Karpas-422 (cell line): ENCODE measurements around the gene GLOD4. TPM values are rescaled to one million over a fixed set of nuclear protein-coding genes. Genes with fewer than 3 reads are reported as not detected.
"Not testable (repeated sequence)": the region's sequence is repeated elsewhere in the genome, so short reads cannot be mapped to it uniquely, and the experiment has no call there.

Experiments
- DNase-seq: peaks from one replicate; pipeline ENCODE4 v3.0.0-alpha.2; 2015
- H2AFZ ChIP-seq: fragments of 200-600 bp; sonication (generic); 2 replicates; pipeline ENCODE4 v1.6.1; 2014; ENCODE audit warnings: antibody characterized with exemption, low read length, mixed read lengths
- H3K27ac ChIP-seq: fragments of 200-600 bp; sonication (generic); 2 replicates; pipeline ENCODE4 v1.5.1; 2014; ENCODE audit warnings: mild to moderate bottlenecking, low read length, moderate library complexity
- H3K27me3 ChIP-seq: fragments of 200-600 bp; sonication (generic); 2 replicates; pipeline ENCODE4 v1.6.1; 2014; ENCODE audit warnings: low read length, mixed read lengths
- H3K36me3 ChIP-seq: fragments of 200-600 bp; sonication (generic); 2 replicates; pipeline ENCODE4 v1.6.1; 2014; ENCODE audit warnings: low read length, mixed read lengths; ENCODE audit not compliant: insufficient read depth
- H3K4me1 ChIP-seq: fragments of 200-600 bp; sonication (generic); 2 replicates; pipeline ENCODE4 v1.6.1; 2014; ENCODE audit warnings: mild to moderate bottlenecking, low read length, mixed read lengths
- H3K4me2 ChIP-seq: fragments of 200-600 bp; sonication (generic); 2 replicates; pipeline ENCODE4 v1.6.1; 2014; ENCODE audit warnings: low read length, low read depth, mild to moderate bottlenecking; ENCODE audit not compliant: poor library complexity, severe bottlenecking
- H3K4me3 ChIP-seq: fragments of 200-600 bp; sonication (generic); 2 replicates; pipeline ENCODE4 v1.5.1; 2014; ENCODE audit warnings: mild to moderate bottlenecking, antibody characterized with exemption, low read length, mixed read lengths
- H3K79me2 ChIP-seq: fragments of 200-600 bp; sonication (generic); 2 replicates; pipeline ENCODE4 v1.6.1; 2014; ENCODE audit warnings: mild to moderate bottlenecking, low read length, mixed read lengths
- H3K9ac ChIP-seq: fragments of 200-600 bp; sonication (generic); 2 replicates; pipeline ENCODE4 v1.6.0; 2014; ENCODE audit warnings: low read length
- H3K9me2 ChIP-seq: fragments of 200-600 bp; sonication (generic), shearing (Covaris generic); replicated peaks from 2 replicates; pipeline ENCODE4 v1.6.0; 2014; ENCODE audit warnings: mild to moderate bottlenecking, low read length, moderate library complexity; ENCODE audit not compliant: insufficient read depth
- H3K9me3 ChIP-seq: fragments of 300-700, 200-600 bp; sonication (generic); 2 replicates; pipeline ENCODE4 v1.6.1; 2014; ENCODE audit warnings: low read length, mixed read lengths
- H4K20me1 ChIP-seq: fragments of 200-600 bp; sonication (generic); 2 replicates; pipeline ENCODE4 v1.6.1; 2014; ENCODE audit warnings: mild to moderate bottlenecking, antibody characterized with exemption, low read length, low read depth; ENCODE audit not compliant: insufficient read depth
- total RNA-seq: library from RNA; depleted of rRNA; stranded (reverse); fragments of >200 nt; shearing (Covaris generic); gene quantifications from 2 replicates; pipeline ENCODE4 v1.2.3, GENCODE V29; 2014; ENCODE audit warnings: low replicate concordance

GLOD4 gene
- total RNA-seq, 1 experiment from 2014 or later = 46.2 TPM

GRCh38 chr17:805886-806285 is 23.8 kb upstream of the GLOD4 start:
- H3K27me3 ChIP-seq, H3K36me3 ChIP-seq, H3K9me2 ChIP-seq, H3K4me1 ChIP-seq, H4K20me1 ChIP-seq, H3K4me3 ChIP-seq, DNase-seq, H2AFZ ChIP-seq, H3K9me3 ChIP-seq, H3K4me2 ChIP-seq, H3K79me2 ChIP-seq, H3K9ac ChIP-seq, H3K27ac ChIP-seq: not testable (repeated sequence)

DNA sequence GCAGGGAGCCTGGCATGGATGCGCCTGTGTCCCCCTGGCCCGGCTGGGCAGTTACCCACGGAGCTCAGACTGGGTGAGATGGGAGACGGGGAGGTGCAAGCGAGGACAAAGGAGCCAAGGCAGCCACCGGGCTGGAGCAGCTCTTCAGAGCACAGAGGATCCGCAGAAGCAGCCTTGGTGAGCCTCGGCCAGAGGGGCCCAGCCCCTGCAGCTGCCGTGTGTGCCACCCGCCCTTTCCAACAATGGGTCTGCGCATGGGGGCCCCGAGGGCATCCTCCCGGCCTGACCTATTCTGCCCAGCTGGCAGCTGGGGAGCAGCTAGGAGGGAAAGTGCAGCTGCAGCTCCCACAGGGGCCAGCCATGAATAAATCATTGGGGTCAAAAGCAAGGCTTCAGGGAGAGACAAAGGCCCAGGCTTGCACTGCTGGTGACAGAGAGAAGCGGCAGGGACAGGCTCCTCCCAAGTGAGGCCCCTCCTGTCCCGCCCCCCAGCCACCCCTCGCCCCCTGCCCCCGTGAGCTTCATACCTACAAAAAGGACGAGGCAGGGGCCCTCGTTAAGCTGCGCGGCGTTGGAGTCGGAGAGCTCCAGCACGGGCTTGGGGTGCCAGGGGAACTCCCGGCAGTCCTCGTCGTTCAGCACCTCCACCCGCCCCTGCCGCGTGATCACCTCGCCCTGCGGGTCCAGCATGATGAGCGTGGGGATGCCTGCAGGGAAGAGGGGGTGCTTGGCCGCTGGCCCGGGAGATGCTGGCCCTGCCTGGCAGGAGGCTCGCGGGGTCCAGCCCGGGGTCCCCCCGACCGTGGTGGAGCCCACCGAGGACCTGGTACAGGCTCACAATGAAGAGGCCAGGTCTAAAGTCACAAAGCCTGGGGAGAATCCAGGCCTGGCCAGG is 22.7 kb upstream of the GLOD4 start:
- Histone ChIP-seq H2AFZ (no peak overlapping the region), H3K9me2 (no peaks in the 10 kb centered on the region), H3K9me3 (no peaks in the 10 kb centered on the region), H3K4me1 (no peaks in the 10 kb centered on the region), H4K20me1 (no peaks in the 10 kb centered on the region), H3K4me3 (no peak overlapping the region), H3K9ac (no peak overlapping the region), H3K4me2 (no peak overlapping the region), H3K79me2 (no peaks in the 10 kb centered on the region), H3K27me3 (no peaks in the 10 kb centered on the region), H3K27ac (no peak overlapping the region), H3K36me3 (no peaks in the 10 kb centered on the region)
- no peak for DNase-seq

GRCh38 chr17:802901-803881 is 21.1 kb upstream of the GLOD4 start:
- Histone ChIP-seq H3K27ac (no peak overlapping the region), H3K27me3 (no peaks in the 10 kb centered on the region), H3K4me3 (no peak overlapping the region), H3K79me2 (no peaks in the 10 kb centered on the region), H3K4me2 (no peak overlapping the region), H3K9ac (no peak overlapping the region), H3K9me3 (no peaks in the 10 kb centered on the region), H3K9me2 (no peaks in the 10 kb centered on the region), H3K4me1 (no peaks in the 10 kb centered on the region), H3K36me3 (no peaks in the 10 kb centered on the region), H2AFZ (no peak overlapping the region), H4K20me1 (no peaks in the 10 kb centered on the region)
- DNase-seq = no peak

DNA sequence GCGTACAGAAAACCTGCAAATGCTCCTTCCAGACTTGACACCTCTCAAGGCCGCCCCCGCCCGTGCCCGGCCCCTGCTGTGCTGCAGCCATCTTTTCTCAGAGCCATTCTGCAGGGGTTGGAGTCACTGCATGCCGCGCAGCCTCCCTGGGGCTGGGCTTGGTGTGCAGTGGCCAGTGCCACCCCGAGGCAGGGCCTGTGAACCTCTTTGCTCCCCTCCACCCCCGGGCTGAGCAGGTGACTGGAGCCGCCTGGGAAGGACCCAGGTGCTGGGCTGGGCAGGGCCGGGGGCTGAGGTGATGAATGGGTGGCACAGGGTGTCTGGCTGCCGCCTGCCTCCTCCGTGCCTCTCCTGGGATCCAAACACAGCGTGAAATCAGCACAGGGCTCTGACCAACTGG is 20.4 kb upstream of the GLOD4 start:
- no peak overlapping the region for H2AFZ ChIP-seq
- H3K4me3 ChIP-seq = no peak overlapping the region

GRCh38 chr17:801660-802059 is 19.6 kb upstream of the GLOD4 start:
- Histone ChIP-seq H3K27me3 (no peaks in the 10 kb centered on the region), H3K4me3 (no peak overlapping the region), H3K27ac (no peak overlapping the region), H3K4me2 (no peak overlapping the region), H3K9ac (no peak overlapping the region), H3K4me1 (no peaks in the 10 kb centered on the region), H3K9me2 (no peaks in the 10 kb centered on the region), H4K20me1 (no peaks in the 10 kb centered on the region), H2AFZ (no peak overlapping the region), H3K9me3 (no peaks in the 10 kb centered on the region), H3K36me3 (no peaks in the 10 kb centered on the region), H3K79me2 (no peaks in the 10 kb centered on the region)
- no peak for DNase-seq

More for the DNA sequence above, 20.4 kb upstream of the GLOD4 start:
- H3K27ac ChIP-seq = no peak overlapping the region
- no peaks in the 10 kb centered on the region for H3K36me3 ChIP-seq
- H3K9me2 ChIP-seq = no peaks in the 10 kb centered on the region
- H4K20me1 ChIP-seq = no peaks in the 10 kb centered on the region
- H3K4me1 ChIP-seq = no peaks in the 10 kb centered on the region
- H3K9ac ChIP-seq = no peak overlapping the region
- no peaks in the 10 kb centered on the region for H3K9me3 ChIP-seq
- H3K4me2 ChIP-seq = no peak overlapping the region
- H3K27me3 ChIP-seq = no peaks in the 10 kb centered on the region
- DNase-seq = no peak
- no peaks in the 10 kb centered on the region for H3K79me2 ChIP-seq

DNA sequence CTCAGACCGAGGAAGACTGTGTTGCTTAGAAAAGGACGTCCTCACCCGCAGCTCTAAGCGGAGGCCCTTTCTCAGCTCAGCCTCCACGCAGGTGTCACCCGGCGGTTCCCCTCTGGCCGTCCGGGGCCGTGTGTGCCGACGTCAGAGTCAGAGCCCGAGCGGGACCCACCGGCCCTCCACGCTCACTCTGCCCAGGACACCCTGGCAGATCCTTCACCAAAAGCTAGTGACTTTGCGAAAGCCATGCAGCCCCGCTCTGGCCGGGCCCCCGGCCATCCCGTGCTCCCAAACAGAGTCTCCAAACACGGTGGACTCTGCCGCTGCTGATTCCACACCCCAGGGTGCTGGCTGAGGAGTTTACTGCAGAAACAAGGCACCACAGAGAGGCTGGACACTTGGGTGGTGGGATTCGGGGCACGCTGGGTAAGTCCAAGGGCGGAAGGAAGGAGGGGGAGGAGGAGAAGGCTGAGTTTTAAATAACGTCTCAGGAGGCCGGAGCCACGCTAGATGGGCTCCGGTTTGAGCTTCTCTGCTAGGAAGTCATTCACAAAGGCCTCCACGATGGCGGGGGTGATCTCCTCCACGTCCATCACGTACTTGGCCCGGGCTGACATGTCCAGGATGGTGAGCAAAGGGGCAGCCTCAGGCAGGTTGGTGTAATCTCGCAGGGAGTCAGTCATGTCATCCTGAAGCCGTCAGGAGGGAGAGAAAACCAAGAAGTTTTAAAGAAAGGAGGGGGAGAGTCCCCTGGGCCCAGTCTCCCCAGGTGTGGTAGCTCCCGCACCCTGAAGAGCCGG is 18.6 kb upstream of the GLOD4 start:
- no peak for DNase-seq
- Histone ChIP-seq H4K20me1 (no peaks in the 10 kb centered on the region), H3K4me3 (no peak overlapping the region)

GRCh38 chr17:799261-799660 is 17.2 kb upstream of the GLOD4 start:
- Histone ChIP-seq H3K4me2 (no peak overlapping the region), H2AFZ (no peak overlapping the region), H3K79me2 (no peaks in the 10 kb centered on the region), H4K20me1 (no peaks in the 10 kb centered on the region), H3K36me3 (no peaks in the 10 kb centered on the region), H3K4me1 (no peaks in the 10 kb centered on the region), H3K9me2 (no peaks in the 10 kb centered on the region), H3K4me3 (no peak overlapping the region), H3K27me3 (no peaks in the 10 kb centered on the region), H3K9me3 (no peaks in the 10 kb centered on the region), H3K9ac (no peak overlapping the region), H3K27ac (no peak overlapping the region)
- no peak for DNase-seq

More for the DNA sequence above, 18.6 kb upstream of the GLOD4 start:
- no peak overlapping the region for H3K4me2 ChIP-seq
- H3K9ac ChIP-seq = no peak overlapping the region
- no peaks in the 10 kb centered on the region for H3K27me3 ChIP-seq
- H3K9me2 ChIP-seq = no peaks in the 10 kb centered on the region
- no peaks in the 10 kb centered on the region for H3K79me2 ChIP-seq
- H3K36me3 ChIP-seq = no peaks in the 10 kb centered on the region
- H3K4me1 ChIP-seq = no peaks in the 10 kb centered on the region
- no peak overlapping the region for H2AFZ ChIP-seq
- no peak overlapping the region for H3K27ac ChIP-seq
- no peaks in the 10 kb centered on the region for H3K9me3 ChIP-seq
